Ishikawa (cell line): Measurements from ENCODE around the gene MYOF.
A peak's percentile ranks its signal among the peaks of the same experiment; 100 is the strongest.

ENCODE experiments used
- CEBPB ChIP-seq: IDR thresholded peaks from 2 replicates; pipeline ENCODE4 v1.6.1; 2012
- CREB1 ChIP-seq: IDR thresholded peaks from 2 replicates; pipeline ENCODE4 v1.6.1; 2012; ENCODE audit warnings: low read depth
- EGR1 ChIP-seq: IDR thresholded peaks from 2 replicates; pipeline ENCODE4 v1.6.1; 2012
- EP300 ChIP-seq: IDR thresholded peaks from 2 replicates; pipeline ENCODE4 v1.6.1; 2012; ENCODE audit warnings: borderline replicate concordance
- FOXM1 ChIP-seq: IDR thresholded peaks from 2 replicates; pipeline ENCODE4 v1.6.1; 2012; ENCODE audit warnings: low read depth, borderline replicate concordance
- MAX ChIP-seq: IDR thresholded peaks from 2 replicates; pipeline ENCODE4 v1.6.1; 2012
- NFIC ChIP-seq: IDR thresholded peaks from 2 replicates; pipeline ENCODE4 v1.6.1; 2012
- RAD21 ChIP-seq: IDR thresholded peaks from 2 replicates; pipeline ENCODE4 v1.6.1; 2012; ENCODE audit warnings: low read depth
- TAF1 ChIP-seq: IDR thresholded peaks from 2 replicates; pipeline ENCODE4 v1.6.1; 2012; ENCODE audit warnings: low read depth, mild to moderate bottlenecking
- TCF12 ChIP-seq: IDR thresholded peaks from 2 replicates; pipeline ENCODE4 v1.6.1; 2012; ENCODE audit warnings: low read depth
- TEAD4 ChIP-seq: IDR thresholded peaks from 2 replicates; pipeline ENCODE4 v1.6.1; 2012
- USF1 ChIP-seq: IDR thresholded peaks from 2 replicates; pipeline ENCODE4 v1.6.1; 2012
- YY1 ChIP-seq: IDR thresholded peaks from 2 replicates; pipeline ENCODE4 v1.6.1; 2012; ENCODE audit warnings: low read depth
- ZBTB7A ChIP-seq: IDR thresholded peaks from 2 replicates; pipeline ENCODE4 v1.6.1; 2012; ENCODE audit warnings: low read depth
- TF ChIP-seq, protein P1 (sequence below): IDR thresholded peaks from 2 replicates; pipeline ENCODE4 v1.6.1; 2012; ENCODE audit warnings: low read depth, mild to moderate bottlenecking

Gene MYOF, protein sequence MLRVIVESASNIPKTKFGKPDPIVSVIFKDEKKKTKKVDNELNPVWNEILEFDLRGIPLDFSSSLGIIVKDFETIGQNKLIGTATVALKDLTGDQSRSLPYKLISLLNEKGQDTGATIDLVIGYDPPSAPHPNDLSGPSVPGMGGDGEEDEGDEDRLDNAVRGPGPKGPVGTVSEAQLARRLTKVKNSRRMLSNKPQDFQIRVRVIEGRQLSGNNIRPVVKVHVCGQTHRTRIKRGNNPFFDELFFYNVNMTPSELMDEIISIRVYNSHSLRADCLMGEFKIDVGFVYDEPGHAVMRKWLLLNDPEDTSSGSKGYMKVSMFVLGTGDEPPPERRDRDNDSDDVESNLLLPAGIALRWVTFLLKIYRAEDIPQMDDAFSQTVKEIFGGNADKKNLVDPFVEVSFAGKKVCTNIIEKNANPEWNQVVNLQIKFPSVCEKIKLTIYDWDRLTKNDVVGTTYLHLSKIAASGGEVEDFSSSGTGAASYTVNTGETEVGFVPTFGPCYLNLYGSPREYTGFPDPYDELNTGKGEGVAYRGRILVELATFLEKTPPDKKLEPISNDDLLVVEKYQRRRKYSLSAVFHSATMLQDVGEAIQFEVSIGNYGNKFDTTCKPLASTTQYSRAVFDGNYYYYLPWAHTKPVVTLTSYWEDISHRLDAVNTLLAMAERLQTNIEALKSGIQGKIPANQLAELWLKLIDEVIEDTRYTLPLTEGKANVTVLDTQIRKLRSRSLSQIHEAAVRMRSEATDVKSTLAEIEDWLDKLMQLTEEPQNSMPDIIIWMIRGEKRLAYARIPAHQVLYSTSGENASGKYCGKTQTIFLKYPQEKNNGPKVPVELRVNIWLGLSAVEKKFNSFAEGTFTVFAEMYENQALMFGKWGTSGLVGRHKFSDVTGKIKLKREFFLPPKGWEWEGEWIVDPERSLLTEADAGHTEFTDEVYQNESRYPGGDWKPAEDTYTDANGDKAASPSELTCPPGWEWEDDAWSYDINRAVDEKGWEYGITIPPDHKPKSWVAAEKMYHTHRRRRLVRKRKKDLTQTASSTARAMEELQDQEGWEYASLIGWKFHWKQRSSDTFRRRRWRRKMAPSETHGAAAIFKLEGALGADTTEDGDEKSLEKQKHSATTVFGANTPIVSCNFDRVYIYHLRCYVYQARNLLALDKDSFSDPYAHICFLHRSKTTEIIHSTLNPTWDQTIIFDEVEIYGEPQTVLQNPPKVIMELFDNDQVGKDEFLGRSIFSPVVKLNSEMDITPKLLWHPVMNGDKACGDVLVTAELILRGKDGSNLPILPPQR (N-terminal part only)

GRCh38 chr10:93482145-93482834, at the start of gene MYOF:
MYOF (minus strand) TSS chr10:93482334; CDS start chr10:93482194, 140 bp downstream.
- TF ChIP-seq TAF1, result peak; percentile 75
- TF ChIP-seq USF1, result no peak
- TF ChIP-seq YY1, result no peak; the same call in 1 of the 2 replicates
- peak; percentile 56 for TF ChIP-seq MAX
- TF ChIP-seq CREB1, result no peak
- 0 out of 2 replicates have a peak, but pooled peaks have one; percentile 27 for TF ChIP-seq ZBTB7A
- peak; percentile 45 for TF ChIP-seq TEAD4
- TF ChIP-seq RAD21, result peak; percentile 95
- TF ChIP-seq TCF12, result peak; percentile 69
- TF ChIP-seq FOXM1, result peak; percentile 41; the same call in 1 of the 2 replicates
- TF ChIP-seq, protein P1, sequence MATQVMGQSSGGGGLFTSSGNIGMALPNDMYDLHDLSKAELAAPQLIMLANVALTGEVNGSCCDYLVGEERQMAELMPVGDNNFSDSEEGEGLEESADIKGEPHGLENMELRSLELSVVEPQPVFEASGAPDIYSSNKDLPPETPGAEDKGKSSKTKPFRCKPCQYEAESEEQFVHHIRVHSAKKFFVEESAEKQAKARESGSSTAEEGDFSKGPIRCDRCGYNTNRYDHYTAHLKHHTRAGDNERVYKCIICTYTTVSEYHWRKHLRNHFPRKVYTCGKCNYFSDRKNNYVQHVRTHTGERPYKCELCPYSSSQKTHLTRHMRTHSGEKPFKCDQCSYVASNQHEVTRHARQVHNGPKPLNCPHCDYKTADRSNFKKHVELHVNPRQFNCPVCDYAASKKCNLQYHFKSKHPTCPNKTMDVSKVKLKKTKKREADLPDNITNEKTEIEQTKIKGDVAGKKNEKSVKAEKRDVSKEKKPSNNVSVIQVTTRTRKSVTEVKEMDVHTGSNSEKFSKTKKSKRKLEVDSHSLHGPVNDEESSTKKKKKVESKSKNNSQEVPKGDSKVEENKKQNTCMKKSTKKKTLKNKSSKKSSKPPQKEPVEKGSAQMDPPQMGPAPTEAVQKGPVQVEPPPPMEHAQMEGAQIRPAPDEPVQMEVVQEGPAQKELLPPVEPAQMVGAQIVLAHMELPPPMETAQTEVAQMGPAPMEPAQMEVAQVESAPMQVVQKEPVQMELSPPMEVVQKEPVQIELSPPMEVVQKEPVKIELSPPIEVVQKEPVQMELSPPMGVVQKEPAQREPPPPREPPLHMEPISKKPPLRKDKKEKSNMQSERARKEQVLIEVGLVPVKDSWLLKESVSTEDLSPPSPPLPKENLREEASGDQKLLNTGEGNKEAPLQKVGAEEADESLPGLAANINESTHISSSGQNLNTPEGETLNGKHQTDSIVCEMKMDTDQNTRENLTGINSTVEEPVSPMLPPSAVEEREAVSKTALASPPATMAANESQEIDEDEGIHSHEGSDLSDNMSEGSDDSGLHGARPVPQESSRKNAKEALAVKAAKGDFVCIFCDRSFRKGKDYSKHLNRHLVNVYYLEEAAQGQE, result 0 out of 2 replicates have a peak, but pooled peaks have one; percentile 18
- TF ChIP-seq CEBPB, result 0 out of 2 replicates have a peak, but pooled peaks have one; percentile 5
- peak; percentile 30; the same call in 1 of the 2 replicates for TF ChIP-seq EP300
- peak; percentile 65; the same call in 1 of the 2 replicates for TF ChIP-seq NFIC
- TF ChIP-seq EGR1, result peak; percentile 58; the same call in 1 of the 2 replicates

DNA sequence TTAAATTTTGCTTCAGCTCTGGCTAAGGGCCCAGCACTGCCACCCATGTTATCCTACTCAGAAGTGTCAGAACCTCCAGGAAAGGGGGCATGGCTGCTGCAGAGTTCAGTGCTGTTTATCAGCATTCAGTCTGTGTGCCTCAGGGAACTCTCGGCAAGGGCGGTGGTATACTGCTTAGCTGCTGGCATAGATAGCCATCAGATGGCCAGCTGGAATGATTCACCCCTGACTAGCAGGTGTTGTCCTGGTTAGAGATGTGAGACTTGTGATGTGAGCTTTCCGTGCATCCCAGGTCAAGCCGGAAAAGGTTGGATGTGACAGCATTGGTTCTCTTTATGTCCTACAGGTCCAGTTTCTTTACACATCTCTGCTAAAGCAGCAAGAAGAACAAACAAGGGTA, 36.4 kb upstream of the MYOF start:
- no peak for TF ChIP-seq RAD21
- TF ChIP-seq USF1, result no peak
- TF ChIP-seq YY1, result no peak
- no peak for TF ChIP-seq ZBTB7A
- no peak for TF ChIP-seq TCF12
- TF ChIP-seq TEAD4, result no peak
- no peak for TF ChIP-seq FOXM1
- no peak for TF ChIP-seq NFIC
- no peak for TF ChIP-seq EGR1
- no peak for TF ChIP-seq EP300
- TF ChIP-seq, protein P1, result no peak
- TF ChIP-seq TAF1, result no peak
- TF ChIP-seq MAX, result no peak
- no peak for TF ChIP-seq CEBPB
- no peak for TF ChIP-seq CREB1

DNA sequence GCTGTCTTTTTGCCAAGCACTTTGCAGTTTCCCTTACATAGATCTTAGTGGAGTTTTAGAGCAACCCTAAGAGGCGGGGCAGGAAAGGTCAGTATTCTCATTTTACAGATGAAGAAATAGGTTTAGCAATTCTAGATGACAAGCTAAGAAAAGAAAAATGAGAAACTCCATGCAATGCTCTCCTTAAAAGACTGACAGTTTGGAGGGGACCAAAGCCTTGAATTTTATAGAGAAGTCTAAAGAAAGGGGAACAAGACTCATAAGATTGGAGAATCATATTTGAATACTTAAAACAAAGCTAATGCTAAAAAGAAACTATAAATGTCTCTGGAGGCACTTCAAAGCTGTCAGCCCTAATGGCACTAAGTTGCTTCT, 33.9 kb upstream of the MYOF start:
- TF ChIP-seq CEBPB, result no peak
- no peak for TF ChIP-seq ZBTB7A
- TF ChIP-seq EP300, result no peak
- no peak for TF ChIP-seq YY1
- TF ChIP-seq TAF1, result no peak
- no peak for TF ChIP-seq FOXM1
